Cardiac septum (tissue), 1 donor: ENCODE results near the gene G2E3. TPM values are rescaled to one million over a fixed set of nuclear protein-coding genes. Genes with fewer than 3 reads are reported as not detected.
"Not testable (repeated sequence)": the region's sequence is repeated elsewhere in the genome, so short reads cannot be mapped to it uniquely, and the experiment has no call there.

Experiments used
- DNase-seq: peaks from one replicate; pipeline ENCODE4 v3.0.0-alpha.2; 2020; ENCODE audit warnings: low spot score
- intact Hi-C: fragments of 100-400 bp; cut with DNase I; formaldehyde crosslinking; loops from one replicate; pipeline ENCODE4 v1.14.0; 2022
- long read RNA-seq: library from polyadenylated mRNA; unstranded; transcript quantifications from one replicate; pipeline ENCODE4 v2.0.0, GENCODE V29; 2021
- total RNA-seq: library from RNA; stranded (reverse); fragmentation: NEBNext Ultra II Directional; extraction: Animal tissue kit (Norgen Biotek cat#: 25700); gene quantifications from one replicate; pipeline ENCODE4 v1.2.1, GENCODE V29; 2021
- donor health status: DM: no; HTN: no; CAD: no.

G2E3 gene, protein sequence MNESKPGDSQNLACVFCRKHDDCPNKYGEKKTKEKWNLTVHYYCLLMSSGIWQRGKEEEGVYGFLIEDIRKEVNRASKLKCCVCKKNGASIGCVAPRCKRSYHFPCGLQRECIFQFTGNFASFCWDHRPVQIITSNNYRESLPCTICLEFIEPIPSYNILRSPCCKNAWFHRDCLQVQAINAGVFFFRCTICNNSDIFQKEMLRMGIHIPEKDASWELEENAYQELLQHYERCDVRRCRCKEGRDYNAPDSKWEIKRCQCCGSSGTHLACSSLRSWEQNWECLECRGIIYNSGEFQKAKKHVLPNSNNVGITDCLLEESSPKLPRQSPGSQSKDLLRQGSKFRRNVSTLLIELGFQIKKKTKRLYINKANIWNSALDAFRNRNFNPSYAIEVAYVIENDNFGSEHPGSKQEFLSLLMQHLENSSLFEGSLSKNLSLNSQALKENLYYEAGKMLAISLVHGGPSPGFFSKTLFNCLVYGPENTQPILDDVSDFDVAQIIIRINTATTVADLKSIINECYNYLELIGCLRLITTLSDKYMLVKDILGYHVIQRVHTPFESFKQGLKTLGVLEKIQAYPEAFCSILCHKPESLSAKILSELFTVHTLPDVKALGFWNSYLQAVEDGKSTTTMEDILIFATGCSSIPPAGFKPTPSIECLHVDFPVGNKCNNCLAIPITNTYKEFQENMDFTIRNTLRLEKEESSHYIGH
- 9.5 TPM for total RNA-seq
- long read RNA-seq, full-length matches to known transcripts, result 5 of 10 reads
- long read RNA-seq, partial matches to known transcripts, result 2 of 10 reads
- long read RNA-seq, other reads (novel, unspliced or antisense), result 3 of 10 reads

DNA sequence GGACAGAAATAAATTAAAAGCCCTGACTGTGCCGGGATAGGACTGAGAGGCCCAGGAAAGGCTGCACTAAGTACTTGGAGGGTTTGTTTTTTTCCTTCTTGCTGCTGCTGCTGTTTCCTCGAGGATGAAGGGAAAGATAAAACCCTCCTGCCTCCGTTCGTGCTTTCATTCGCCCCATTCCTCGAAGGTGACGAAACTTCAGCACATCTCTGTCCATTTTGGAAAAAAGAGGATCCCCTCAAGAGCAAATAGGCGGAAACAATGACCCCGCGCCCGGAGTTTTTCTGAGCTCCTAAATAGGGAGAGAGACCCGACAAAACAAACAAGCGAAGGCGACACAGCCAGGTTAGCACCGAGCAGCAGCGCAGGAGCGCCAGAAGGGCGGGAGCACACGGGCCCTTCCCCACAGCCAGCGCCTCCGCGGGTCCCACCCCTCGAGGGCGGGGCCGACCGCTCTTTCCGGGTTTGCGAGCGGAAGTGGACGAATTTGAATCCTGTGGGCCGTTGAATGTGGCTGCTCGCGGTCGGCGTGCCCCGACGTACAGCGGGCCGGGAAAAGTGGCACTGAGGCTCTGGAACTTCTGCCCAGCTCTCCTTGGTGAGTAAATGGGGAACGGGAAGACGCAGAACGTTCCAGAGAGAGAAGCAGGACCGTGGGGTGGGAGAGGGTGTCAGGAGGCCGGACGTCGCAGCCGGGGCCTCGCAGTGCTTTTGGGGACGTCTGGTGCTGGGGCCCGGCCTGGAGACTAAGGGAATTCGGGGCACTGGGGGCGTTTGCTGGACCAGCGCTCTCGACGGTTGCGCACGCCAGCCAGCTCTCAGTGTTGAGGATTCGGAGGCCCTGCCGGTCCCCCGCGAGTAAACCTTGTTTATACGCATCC is at the start of gene G2E3:
Gene G2E3, plus strand, starts transcription at position 484 of the 881 bp plus-strand sequence. CDS start 21,922 bp downstream, outside the sequence.
- intact Hi-C loops, result no loop called here
- peak; percentile 96 for DNase-seq

DNA sequence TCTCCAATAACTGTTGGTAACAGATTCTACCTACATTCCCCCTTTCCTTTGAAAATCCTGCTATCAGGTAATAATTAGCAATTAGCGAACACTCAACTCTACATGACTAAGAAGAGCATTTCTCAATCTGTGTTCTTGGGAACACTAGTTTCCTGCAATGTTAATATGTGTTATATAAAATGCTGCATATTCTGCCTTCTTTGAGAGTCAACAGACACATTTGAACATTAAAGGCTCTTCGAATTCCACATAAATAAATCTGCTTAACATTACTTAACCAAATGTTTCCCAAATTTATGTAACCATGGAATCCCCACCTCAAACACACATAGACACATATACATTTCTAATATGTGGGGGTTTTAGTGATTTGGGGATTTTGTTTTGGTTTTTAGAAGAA is 41.2 kb upstream of the G2E3 start:
- intact Hi-C loops, result no loop called here
- DNase-seq, result no peak

DNA sequence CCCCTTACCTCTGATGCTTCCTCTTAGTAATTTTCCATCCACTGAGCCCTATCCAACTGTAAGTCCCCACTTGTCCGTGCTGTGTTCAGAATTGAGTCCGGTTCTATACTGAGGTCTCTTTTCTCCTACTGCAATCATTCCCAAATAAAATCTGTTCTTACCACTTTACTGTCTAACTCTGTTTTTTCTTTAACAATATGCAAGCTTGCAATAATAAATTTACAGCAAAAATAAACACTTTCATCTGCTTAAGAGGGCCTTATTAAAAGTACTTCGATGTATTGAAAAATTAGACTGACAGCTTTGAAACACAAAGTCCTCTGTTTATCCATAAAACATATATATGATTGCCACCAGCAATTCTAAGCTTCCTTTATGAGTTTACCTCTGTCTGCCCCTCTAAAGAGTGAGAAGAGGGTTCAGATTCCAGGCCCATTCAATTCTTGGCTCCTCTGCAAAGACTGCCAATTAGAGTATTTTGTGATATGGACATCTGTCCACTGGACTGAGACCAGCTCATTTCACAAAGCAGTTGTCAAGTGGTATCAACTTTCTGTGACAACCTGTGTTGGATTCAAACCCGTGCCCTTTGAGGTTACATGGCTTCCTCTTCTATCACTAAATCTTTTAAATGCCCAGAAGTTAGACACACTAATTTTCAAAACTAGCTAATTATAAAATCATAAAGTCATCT is 39.9 kb upstream of the G2E3 start:
- intact Hi-C loops, result no loop called here
- no peak for DNase-seq

DNA sequence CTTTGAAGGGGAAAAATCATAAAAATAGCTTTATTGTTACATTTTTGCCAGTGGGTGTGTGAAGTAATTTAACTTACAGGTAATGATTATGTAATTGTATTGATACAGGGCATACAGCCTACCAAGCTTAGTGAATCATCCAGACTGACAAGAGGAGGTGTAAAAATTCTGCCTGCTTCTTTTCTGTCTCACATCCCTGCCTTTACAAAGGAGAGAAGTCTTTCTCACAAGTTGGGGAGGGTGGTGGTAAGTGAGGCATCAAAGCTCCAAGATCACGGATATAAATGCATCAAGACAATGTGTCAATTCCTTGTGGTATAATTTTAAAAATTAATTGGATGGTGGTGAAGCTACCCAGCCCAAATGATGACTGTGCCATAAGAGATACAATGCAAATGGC is 39.0 kb upstream of the G2E3 start:
- intact Hi-C loops, result loop anchor here (10.0 kb wide), 1 partner anchor 145 kb away; no protein-coding TSS in a partner anchor
- DNase-seq, result no peak

DNA sequence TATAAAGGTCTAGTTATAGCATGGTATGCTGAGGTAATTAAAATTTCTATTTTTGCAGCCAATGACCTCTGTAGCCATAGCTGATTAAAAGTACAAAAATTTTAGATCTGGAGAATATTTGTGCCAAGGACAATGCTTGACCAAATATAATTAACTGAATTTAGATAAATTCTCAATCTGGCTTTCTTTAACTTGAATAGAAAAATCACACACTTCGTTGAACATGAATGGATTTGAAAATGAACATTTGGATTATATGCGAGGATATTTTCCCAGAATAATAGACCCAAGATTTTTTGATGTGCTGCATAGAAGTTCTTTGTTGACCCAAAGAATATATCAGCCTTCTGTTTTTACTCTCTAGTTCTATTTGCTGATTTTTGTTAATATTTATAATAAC is 38.4 kb upstream of the G2E3 start:
- intact Hi-C loops, result loop anchor here (10.0 kb wide), 1 partner anchor 146 kb away; no protein-coding TSS in a partner anchor

DNA sequence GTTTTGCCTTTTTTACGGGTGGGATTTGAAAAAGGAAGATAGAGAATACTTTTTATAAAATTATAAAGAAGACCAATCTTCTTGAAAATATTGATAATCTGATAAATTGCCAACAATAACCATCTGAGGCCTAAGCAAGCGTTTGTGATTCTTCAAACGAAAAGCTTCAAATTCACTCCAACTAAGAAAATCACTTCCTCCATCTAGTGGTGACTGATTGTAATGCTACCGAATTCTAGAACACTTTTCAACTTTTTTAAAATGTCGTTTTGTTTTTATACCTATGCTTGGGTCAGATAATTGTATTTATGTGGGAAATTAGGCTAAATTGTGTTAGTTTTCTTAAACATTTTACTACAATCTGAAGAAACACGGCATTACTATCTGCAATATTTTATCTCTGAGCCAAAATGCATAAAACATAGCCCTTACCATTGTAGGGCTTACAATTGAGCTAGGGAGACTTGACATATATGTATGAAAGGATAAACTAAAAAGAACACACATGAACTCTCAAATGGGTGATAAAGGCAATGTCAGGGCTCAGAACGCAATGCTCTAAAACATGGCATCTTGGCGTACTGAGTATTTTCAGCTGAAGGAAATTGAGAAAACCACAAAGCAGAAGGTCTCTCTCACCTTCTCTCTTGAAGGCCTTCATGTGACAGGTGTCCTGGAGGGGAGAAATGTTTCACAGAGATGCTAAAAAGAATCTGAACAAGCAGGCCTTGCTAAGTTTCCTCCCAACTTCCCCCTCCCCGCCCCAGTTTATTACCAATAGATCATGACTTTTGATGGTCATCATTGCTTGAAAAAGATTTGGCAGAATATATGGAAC is 36.8 kb upstream of the G2E3 start:
- no peak for DNase-seq
- intact Hi-C loops, result loop anchor here (10.0 kb wide), 1 partner anchor 147 kb away; no protein-coding TSS in a partner anchor

More for the DNA sequence above, 38.4 kb upstream of the G2E3 start:
- DNase-seq, result no peak

DNA sequence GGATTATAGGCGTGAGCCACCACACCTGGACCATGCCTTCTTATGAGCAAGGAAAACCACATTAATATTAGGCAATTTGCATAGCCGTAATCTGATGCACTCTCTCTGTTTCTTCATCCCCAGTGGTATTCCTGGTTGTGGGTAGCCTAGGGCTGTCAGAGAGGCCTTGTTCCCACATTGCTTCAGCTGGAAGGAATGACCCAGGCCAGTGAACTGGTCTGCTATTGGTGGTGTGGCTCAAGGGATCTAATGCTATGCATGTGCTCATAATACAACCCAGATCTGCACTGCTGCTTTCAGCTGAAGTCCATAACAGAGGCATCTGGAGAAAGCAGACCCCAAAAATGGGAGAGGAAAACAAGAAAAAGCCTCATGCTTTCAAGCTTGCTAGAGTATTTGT is 33.1 kb upstream of the G2E3 start:
- intact Hi-C loops, result loop anchor here (10.0 kb wide), 1 partner anchor 151 kb away; no protein-coding TSS in a partner anchor
- no peak for DNase-seq

DNA sequence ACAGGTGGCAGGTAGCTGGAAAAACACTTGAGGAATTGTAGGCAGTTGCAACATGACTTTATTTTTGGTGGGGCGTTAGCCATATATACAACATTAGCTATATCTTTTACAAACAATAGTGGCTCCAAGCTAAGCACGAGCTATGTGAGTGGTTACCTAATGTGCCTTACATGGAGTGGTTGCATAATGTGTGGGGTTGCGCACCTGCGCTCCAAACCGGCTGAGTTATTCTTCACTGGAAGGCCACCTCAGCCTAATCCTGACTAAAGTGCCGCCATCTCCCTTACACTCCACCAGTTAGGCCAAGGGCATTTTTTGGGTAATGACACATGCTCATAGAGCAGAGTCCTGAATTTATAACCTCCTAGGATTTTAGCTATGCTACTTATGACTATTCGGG is 31.8 kb upstream of the G2E3 start:
- no peak for DNase-seq
- intact Hi-C loops, result loop anchor here (10.0 kb wide), 1 partner anchor 152 kb away; no protein-coding TSS in a partner anchor

DNA sequence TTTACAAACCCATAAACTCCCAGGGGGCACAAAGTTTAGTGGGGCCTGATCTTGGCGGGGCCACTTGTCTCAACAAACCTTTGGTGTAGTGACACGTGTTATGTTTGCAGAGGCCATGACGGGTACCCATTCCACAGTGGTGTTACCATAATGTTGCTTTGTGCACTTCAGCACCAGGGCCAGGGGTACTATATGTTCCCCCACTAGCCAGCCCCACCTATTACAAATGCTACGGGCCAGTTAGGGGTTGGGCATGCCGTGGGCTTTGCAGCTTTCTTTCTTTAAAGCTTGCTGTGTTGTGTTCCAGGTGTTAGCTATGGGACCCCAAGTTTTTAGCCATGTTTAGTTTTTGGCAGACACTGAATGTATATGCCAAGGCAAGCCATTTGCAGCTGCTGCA is 30.8 kb upstream of the G2E3 start:
- intact Hi-C loops, result loop anchor here (10.0 kb wide), 1 partner anchor 153 kb away; no protein-coding TSS in a partner anchor

DNA sequence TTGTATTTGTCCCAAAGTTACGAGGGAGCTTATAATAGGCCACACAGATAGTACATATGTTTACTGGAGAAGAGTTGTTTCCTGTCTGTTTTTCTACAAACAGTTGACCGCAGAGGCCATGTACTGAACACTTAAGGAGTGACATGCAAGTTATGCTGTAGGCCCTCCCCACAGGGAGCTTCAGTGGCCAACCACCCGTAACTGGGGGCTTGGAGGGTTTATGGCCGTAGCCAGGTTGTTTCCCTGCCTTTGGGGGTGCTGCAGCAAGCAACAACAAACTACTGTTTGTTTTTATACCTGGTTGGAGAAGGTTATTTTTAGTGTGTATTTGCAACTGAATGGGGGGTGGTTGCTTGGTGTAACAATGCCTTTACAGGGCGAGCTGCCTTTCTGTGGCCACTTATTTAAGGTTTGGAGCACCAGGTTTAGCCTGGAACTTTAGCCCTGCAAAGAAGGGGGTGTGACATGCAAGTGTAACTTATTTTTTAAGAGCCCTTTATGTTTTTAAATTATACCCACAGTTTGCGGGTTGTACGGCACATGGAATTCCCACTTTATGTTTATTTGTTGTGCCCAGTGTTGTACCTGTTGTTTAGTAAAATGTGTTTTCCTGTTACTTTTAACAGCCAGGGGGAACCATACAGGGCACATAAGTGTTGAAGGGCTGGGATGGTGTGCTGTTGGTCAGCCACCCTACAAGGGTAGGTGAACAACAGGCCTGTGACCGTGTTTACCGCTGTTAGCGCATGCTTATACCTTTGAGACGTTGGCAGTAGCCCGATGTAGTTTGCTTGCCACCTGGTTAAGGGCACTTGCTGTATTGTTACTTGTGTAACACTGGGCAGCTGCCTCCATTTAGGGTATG is 29.9 kb upstream of the G2E3 start:
- intact Hi-C loops, result loop anchor here (10.0 kb wide), 1 partner anchor 154 kb away; no protein-coding TSS in a partner anchor
- DNase-seq, result no peak

More for the DNA sequence above, 30.8 kb upstream of the G2E3 start:
- no peak for DNase-seq

DNA sequence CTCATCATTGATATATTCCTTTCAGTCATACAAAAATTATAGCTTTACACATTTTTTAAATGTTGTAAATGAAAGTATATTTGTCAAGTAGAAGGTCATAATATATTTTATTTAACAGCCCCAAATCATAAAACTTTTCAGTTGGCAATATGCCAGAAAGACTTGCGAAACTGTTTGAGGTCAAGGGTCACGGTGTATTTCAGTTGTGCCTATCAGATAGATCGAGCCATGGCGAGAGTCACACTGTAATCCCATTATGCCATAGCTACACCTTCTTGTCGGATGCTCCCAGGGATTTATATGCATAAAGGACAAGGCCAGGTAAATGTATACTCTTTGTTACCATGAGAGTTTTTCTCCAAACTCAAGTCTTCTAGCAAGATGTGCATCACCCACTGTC is 26.7 kb upstream of the G2E3 start:
- intact Hi-C loops, result no loop called here
- DNase-seq, result no peak

DNA sequence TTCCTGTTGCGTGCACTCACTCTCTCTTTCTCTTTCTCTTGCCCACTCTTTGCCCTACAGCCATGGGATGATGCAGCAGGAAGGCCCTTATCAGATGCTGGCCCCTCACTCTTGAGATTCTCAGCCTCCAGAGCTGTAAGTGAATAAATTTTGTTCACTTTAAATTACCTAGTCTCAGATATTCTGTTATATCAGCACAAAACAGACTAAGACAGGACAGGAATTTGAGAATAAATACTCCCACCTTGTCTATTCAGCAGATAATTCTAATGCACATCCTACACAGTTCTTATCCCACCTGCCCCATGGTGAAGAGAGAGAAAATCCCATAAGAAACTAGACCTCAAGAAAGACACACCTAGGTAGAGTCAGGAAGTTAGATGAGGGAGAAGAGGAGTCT is 25.8 kb upstream of the G2E3 start:
- DNase-seq, result no peak
- intact Hi-C loops, result no loop called here

DNA sequence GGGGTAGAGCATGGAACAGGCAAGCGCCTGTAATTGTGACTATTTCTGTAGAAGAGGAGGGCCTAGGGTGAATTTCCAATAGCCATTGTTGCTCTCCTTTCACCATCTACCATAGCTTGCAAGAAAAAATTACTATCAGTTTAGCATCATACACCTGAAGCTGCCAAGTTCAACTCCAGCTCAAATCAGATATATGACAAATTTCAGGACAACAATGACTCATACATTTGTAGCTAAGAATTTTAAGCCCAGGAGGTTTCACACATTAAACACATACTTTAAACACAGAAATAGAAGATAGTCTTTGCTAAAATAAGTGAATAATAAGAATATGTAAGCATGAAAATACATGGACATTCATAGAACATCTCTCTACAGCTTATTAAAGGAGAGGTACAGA is 17.6 kb upstream of the G2E3 start:
- DNase-seq, result no peak
- intact Hi-C loops, result no loop called here

DNA sequence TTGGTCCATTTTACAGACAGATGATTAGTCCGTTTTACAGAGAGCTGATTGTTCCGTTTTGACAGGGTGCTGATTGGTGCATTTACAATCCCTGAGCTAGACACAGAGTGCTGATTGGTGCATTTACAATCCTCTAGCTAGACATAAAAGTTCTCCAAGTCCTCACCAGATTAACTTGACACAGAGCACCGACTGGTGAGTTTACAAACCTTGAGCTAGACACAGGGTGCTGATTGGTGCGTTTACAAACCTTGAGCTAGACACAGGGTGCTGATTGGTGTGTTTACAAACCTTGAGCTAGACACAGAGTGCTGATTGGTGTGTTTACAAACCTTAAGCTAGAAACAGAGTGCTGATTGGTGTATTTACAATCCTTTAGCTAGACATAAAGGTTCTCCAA is 12.2 kb upstream of the G2E3 start:
- intact Hi-C loops, DNase-seq: not testable (repeated sequence)

DNA sequence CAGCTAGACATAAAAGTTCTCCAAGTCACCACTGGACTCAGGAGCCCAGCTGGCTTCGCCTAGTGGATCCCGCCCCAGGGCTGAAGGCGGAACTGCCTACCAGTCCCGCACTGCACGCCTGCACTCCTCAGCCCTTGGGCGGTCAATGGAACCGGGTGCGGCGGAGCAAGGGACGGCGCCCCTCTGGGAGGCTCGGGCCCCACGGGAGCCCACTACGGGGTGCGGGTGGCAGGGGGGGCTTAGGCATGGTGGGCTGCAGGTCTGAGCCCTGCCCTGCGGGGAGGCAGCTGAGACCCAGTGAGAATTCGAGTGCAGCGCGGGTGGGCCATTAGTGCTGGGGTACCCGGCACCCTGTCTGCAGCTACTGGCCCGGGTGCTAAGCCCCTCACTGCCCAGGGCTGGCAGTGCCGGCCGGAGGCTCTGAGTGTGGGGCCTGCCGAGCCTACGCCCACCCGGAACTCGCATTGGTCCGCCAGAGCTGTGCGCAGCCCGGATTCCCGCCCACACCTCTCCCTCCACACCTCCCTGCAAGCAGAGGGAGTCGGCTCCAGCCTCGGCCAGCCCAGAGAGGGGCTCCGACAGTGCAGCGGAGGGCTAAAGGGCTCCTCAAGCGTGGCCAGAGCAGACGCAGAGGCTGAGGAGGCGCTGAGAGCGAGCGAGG is 11.4 kb upstream of the G2E3 start:
- DNase-seq, result no peak
- intact Hi-C loops, result no loop called here

DNA sequence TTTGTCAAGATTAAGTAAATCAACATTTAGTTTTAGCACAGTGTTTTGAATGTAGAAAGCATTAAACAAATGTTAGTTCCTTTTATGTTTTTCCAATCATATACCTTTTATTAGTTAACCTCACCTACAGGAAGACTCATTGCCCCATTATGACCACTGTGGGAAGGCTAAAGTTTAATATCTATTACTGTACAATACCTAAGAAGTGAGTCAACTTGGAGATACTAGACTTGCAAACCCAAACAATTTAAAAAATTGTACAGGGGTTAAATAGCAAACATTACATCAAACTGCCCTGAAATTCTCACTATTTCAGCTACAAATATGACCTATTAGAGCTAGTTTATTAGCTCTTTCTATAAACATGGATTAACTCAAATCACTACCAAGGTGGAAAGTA is 8.6 kb upstream of the G2E3 start:
- intact Hi-C loops, result no loop called here
- no peak for DNase-seq
